ENCODE measurements around the gene RHOD. TPM values are rescaled to one million over a fixed set of nuclear protein-coding genes. Genes with fewer than 3 reads are reported as not detected.

RHOD gene
- total and polyA plus RNA-seq, 2 donors (not counting 3 experiments of a cell fraction or from before 2014, with no cell fraction given) = 10.6 to 17.9 TPM

DNA sequence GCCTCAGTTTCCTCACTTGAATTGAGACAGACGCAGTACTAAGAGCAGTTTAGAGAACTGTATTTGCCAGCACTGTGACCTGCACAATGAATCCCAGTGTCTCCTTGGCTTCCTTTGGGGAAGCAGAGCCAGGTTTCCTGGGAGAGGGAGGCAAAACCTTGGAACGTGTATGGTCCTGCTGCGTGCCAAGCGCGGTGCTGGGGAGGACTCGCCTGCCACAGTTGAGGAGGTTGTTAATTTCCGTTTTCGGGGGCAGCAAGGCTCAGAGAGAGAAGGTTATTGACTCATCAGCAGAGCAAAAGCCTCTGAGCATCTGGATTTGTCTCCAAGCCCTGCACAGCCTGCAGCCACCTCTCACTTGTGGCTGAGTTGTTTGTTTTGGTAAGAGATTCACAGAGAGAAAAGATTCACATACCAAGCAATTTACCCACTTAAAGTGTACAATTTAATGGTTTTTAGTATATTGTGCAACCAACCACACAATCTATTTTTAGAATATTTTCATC is 22.9 kb upstream of the RHOD start:
- Histone ChIP-seq H3K9ac (replicated peaks; ENCODE audit: extremely low read depth, insufficient read depth, low read length) (no peak overlapping the region), H3K4me3 (replicated peaks in 1 of 3; ENCODE audit: insufficient read depth in 1 of 3, low read depth in 1 of 3, low read length in 3 of 3) (no peak overlapping the region), H3K27me3 (ENCODE audit: control insufficient read depth in 2 of 2, insufficient read depth in 2 of 2, low read length in 2 of 2) (peaks cover 0 to 3% of the 10 kb centered on the region in 2 experiments), H2AFZ (ENCODE audit: low read depth, low read length) (no peak overlapping the region), H3K9me1 (replicated peaks; ENCODE audit: control insufficient read depth, extremely low read depth, insufficient read depth, low read length) (no peaks in the 10 kb centered on the region), H3K27ac (ENCODE audit: insufficient read depth, low read depth, low read length) (no peak overlapping the region), H3K4me2 (ENCODE audit: insufficient read depth, low read length) (no peak overlapping the region), H4K20me1 (replicated peaks; ENCODE audit: control insufficient read depth, extremely low read depth, insufficient read depth, low read length) (no peaks in the 10 kb centered on the region), H3K79me2 (ENCODE audit: control insufficient read depth, insufficient read depth, low read length) (no peaks in the 10 kb centered on the region), H3K9me3 (replicated peaks; ENCODE audit: control insufficient read depth, insufficient read depth, low read length) (no peaks in the 10 kb centered on the region), H3K4me1 (ENCODE audit: control insufficient read depth, extremely low read depth, insufficient read depth, low read length) (no peaks in the 10 kb centered on the region), H3K36me3 (ENCODE audit: control insufficient read depth in 2 of 2, extremely low read depth in 1 of 2, insufficient read depth in 2 of 2, low read length in 2 of 2) (no peaks in the 10 kb centered on the region)
- FAIRE-seq (no peak), DNase-seq (ENCODE audit: low read depth, low spot score) (no peak)
- intact Hi-C loops (cut with micrococcal nuclease) (no loop called here), dilution Hi-C loops (cut with MboI; ENCODE audit: extremely low pct_ligation_motif_present, low sequenced_read_pairs) (no loop called here)
- no TSS peak for BruUV-seq (replicated peaks)
- ChIA-PET POLR2A (no interaction called here), CTCF (interaction anchor here (1.2 kb wide), 2 partner anchors 11 to 178 kb away, joined by 4 to 11 read pairs; partner anchors contain the start of gene SYT12)
- no peak for TF ChIP-seq GATA2 (IDR thresholded peaks at IDR 0.05; ENCODE audit: insufficient read depth, insufficient read length, low read depth, low read length)
- no peak for TF ChIP-seq POLR2AphosphoS5 (IDR thresholded peaks at IDR 0.05; ENCODE audit: insufficient read depth, low read depth, low read length)
- TF ChIP-seq, protein P1, sequence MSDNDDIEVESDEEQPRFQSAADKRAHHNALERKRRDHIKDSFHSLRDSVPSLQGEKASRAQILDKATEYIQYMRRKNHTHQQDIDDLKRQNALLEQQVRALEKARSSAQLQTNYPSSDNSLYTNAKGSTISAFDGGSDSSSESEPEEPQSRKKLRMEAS (IDR thresholded peaks at IDR 0.05; ENCODE audit: insufficient read depth, insufficient read length) = no peak
- TF ChIP-seq MYC (IDR thresholded peaks at IDR 0.05; ENCODE audit: low read depth, low read length) = no peak
- TF ChIP-seq, protein P2, sequence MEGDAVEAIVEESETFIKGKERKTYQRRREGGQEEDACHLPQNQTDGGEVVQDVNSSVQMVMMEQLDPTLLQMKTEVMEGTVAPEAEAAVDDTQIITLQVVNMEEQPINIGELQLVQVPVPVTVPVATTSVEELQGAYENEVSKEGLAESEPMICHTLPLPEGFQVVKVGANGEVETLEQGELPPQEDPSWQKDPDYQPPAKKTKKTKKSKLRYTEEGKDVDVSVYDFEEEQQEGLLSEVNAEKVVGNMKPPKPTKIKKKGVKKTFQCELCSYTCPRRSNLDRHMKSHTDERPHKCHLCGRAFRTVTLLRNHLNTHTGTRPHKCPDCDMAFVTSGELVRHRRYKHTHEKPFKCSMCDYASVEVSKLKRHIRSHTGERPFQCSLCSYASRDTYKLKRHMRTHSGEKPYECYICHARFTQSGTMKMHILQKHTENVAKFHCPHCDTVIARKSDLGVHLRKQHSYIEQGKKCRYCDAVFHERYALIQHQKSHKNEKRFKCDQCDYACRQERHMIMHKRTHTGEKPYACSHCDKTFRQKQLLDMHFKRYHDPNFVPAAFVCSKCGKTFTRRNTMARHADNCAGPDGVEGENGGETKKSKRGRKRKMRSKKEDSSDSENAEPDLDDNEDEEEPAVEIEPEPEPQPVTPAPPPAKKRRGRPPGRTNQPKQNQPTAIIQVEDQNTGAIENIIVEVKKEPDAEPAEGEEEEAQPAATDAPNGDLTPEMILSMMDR (IDR thresholded peaks at IDR 0.05; ENCODE audit: extremely low read depth in 1 of 2, insufficient read depth in 1 of 2, low read depth in 1 of 2, low read length in 2 of 2) = no peak
- no peak for TF ChIP-seq JUN (IDR thresholded peaks at IDR 0.05; ENCODE audit: borderline replicate concordance, insufficient read depth, insufficient read length, low read depth)
- TF ChIP-seq EZH2 (IDR thresholded peaks at IDR 0.05; ENCODE audit: borderline replicate concordance, low read depth, low read length, severe bottlenecking) = no peak
- TF ChIP-seq POLR2A (IDR thresholded peaks at IDR 0.05; ENCODE audit: low read depth, low read length) = no peak
- no peak for TF ChIP-seq FOS (IDR thresholded peaks at IDR 0.05; ENCODE audit: borderline replicate concordance, insufficient read depth, low read length)
